ENCODE results near the gene RALGPS2.
"Not testable (repeated sequence)": the region's sequence is repeated elsewhere in the genome, so short reads cannot be mapped to it uniquely, and the experiment has no call there.

The RALGPS2 gene

DNA sequence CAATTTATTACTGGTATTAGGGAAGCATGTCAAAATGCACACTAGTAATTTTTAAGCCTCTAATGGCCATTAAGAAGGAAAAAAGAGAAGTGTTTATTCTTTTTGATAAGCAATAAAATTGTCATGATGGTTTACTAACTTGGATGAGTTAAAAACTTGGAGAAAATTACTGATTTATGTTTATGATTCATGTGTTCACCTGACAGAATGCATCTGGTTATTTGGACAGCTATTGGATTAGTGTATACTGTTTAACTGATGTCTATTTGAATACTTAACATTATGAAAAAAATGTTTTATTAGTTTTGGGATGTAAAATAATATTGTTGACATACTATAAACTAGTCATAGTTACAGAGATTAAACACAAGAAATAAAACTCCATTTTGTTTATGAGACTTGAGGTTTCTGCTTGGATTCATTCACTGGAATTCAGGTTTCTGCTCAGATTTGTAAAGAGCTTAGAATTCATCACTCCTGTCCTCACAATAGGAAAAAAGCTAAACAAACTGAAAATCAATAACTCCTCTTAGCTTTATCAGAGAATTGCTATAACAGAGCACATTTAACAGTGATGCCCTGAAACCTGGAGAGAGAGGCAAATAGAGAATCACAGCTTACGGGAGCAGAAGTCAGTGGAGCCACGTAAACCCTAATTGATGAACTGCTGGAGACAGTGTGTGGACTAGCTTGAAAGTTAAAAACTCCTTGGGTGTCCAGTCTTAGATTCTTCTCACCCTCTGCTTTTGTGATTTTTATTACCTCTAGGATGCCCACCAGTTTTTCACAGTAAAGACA lies 56.7 kb downstream of the RALGPS2 start:
- no peak for DNase-seq (ENCODE audit: low read depth, low spot score)

DNA sequence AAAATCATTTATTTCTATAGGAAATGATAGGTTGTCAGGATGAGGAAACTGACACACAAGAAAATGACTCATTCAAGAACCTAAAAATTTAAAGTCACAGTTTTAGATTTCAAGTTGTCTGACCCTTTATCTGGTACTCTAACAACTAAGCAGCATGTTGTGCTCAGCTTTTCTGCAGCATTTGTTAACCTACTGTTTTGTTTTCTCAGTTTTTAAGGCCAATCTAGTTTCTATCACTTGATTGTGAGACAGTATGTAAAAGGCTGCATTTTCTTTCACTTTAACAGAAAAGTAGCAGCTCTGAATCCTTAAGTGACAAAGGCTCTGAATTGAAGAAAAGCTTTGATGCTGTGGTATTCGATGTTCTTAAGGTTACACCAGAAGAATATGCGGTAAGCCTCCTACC lies 59.1 kb downstream of the RALGPS2 start:
- DNase-seq (ENCODE audit: low read depth, low spot score), result no peak

GRCh38 chr1:178792394-178792793 lies 67.3 kb downstream of the RALGPS2 start:
- DNase-seq (ENCODE audit: low read depth, low spot score), result no peak

- no peak for DNase-seq (ENCODE audit: low read depth, low spot score)
Observed at GRCh38 chr1:178796013-178796412, 71.0 kb downstream of the RALGPS2 start.

DNA sequence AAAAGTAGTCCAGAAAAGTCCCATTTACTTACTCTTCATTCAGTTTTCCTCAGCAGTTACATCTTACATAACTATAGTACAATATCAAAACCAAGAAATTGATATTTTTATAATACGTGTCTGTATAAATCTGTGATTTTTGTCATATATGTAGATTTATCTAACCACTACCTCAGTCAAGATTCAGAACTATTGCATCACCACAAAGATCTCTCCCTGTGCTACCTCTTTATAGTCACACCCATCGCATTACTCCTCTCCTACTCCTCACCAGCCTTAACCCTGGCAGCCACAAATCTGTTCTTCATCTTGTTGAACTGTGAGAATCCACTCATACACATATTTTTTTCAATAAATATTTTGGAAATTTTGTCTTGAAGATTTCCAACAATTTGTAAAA lies 72.5 kb downstream of the RALGPS2 start:
- no peak for DNase-seq (ENCODE audit: low read depth, low spot score)

DNA sequence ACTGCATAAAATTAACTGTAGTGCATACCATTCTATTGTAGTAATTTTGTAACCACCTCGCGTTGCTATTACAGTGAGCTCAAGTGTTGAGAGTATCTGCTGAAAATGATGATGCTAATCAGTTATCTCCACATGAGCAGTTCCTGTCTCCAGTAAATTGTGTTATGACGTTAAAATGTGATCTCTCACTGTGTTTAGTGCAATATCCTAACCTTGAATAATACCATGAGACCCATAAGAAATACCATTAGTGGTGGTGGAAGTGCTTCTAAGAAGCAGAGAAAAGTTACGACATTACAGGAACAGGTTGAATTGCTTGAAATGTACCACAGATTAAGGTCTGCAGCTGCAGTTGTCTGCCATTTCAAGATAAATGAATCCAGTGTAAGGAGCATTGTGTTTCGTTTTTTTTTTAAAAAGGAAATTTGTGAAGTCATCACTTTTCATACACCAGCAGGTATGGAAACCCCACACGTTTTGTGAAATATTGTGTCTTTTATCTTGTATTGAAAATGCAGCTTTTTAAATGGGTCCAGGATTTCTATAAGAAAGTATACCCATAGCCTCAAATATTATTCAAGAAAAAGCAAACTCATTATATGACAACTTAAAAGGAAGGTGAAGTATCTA lies 73.3 kb downstream of the RALGPS2 start:
- DNase-seq (ENCODE audit: low read depth, low spot score), result no peak

- no peak for DNase-seq (ENCODE audit: low read depth, low spot score)
Observed at GRCh38 chr1:178802873-178803272, 77.8 kb downstream of the RALGPS2 start.

GRCh38 chr1:178806665-178807300 lies 81.7 kb downstream of the RALGPS2 start:
- no peak for DNase-seq (ENCODE audit: low read depth, low spot score)

DNA sequence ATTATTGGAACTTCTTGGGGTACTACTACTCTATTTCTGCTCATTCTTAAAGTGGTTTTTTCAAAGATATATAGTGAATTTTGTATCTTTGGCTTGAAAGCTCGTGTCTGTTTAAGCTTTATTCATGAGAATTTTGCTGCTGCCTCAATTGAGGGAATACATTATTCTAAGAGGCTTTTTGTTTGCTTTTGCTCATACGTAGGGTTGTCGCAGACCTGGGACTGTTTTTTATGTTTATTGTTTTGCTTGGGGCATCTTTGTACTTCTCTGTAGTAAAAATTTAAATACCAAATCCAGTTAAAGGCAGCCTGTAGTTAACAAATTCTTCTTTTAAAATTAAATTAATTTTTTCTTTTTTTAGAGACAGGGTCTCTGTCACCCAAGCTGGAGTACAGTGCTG lies 83.5 kb downstream of the RALGPS2 start:
- DNase-seq (ENCODE audit: low read depth, low spot score), result no peak

DNA sequence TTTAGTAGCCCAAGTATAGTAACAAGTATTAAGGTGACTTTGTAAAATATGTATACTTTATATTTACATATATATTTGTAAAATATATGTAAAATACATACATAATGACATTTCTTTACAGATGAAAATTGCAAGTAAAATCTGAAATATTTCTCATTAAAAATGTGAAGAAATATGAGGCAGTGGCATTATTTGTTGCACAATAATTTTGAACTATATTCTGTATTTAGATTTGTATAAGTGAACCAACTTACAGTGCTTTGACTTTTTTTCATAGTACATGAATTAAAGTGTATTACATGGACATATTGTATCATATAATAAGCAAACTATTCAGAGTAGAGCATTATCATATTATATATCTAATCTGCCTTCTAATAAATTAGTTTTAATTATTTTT lies 85.5 kb downstream of the RALGPS2 start:
- no peak for DNase-seq (ENCODE audit: low read depth, low spot score)

- DNase-seq (ENCODE audit: low read depth, low spot score), result no peak
Observed at GRCh38 chr1:178818416-178818815, 93.4 kb downstream of the RALGPS2 start.

- no peak for DNase-seq (ENCODE audit: low read depth, low spot score)
Observed at GRCh38 chr1:178819123-178819522, 94.1 kb downstream of the RALGPS2 start.

DNA sequence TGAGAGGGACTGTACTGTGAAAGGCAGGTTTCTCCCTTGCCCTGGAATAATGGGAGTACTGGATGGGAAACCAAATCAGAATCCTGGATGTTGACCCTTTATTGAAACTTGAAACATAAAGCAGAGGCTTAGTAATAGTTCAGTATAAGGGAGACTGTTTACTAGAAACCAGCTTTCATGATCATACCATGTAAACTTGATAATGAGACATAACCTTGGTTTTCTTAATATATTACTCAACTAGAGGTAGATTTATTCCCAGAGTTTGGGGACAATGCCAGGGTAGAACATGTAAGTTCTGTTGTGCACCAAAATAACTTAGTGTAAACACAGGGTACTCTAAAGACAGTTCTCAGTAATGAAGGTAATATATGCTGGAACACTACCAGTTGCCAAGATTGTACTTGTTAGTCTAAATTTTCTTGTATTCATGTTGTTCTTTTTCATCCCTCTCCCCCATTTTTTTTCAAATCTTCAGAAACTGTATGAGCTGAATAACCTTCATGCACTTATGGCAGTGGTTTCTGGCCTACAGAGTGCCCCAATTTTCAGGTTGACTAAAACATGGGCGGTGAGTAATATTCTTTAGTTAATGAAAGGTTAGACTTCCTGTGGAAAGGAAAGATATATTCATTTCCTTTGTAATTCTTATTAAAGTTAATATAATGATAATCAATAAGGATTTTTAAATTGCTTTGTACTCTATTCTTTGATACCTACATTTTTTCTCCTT lies 96.3 kb downstream of the RALGPS2 start:
- DNase-seq (ENCODE audit: low read depth, low spot score), result no peak

GRCh38 chr1:178825167-178825566 lies 100.1 kb downstream of the RALGPS2 start:
- DNase-seq (ENCODE audit: low read depth, low spot score), result no peak

- DNase-seq (ENCODE audit: low read depth, low spot score), result no peak
Observed at GRCh38 chr1:178844436-178844835, 119.4 kb downstream of the RALGPS2 start.

GRCh38 chr1:178846306-178846705 lies 121.3 kb downstream of the RALGPS2 start:
- no peak for DNase-seq (ENCODE audit: low read depth, low spot score)

- no peak for DNase-seq (ENCODE audit: low read depth, low spot score)
Observed at GRCh38 chr1:178847396-178847849, 122.4 kb downstream of the RALGPS2 start.

- DNase-seq (ENCODE audit: low read depth, low spot score), result not testable (repeated sequence)
Observed at GRCh38 chr1:178847919-178848318, 122.9 kb downstream of the RALGPS2 start.

DNA sequence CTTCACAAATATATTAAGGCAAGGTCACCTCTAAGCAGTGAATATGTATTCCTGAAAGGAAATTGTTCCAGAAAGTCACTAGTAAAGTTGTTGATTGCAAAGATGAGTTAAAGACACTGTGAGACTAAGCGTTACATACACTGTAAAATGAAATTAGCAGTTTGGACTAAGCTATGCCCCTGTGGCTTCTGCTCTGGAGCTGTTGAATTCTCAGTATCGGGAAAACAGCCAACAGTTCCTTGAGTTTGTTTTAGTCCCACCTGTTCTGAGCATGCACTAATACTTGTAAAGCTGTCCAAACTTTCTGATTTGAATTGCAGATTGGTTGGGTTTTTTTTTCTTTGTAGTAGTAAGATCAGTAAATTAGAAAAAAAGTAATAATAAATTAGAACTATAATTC lies 124.9 kb downstream of the RALGPS2 start:
- DNase-seq (ENCODE audit: low read depth, low spot score), result no peak

GRCh38 chr1:178857126-178857525 lies 132.1 kb downstream of the RALGPS2 start:
- no peak for DNase-seq (ENCODE audit: low read depth, low spot score)

DNA sequence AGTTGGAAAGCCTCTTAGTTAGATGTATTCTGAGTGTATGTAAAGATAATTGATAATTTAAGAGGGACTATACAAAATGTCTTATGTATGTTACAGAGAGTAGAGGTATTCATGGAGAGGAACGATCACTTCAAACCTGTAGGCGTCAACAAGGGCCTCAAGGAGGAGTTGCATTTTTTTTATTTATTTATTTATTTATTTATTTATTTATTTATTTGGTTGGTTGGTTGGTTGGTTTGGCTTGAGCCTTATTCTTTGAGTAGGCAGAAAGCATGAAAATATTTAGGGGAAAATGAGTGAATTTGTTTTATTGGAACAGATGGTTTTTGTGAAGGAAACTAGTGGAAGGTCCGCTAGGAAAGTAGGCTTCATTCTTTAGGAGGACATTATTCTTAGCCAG lies 137.4 kb downstream of the RALGPS2 start:
- DNase-seq (ENCODE audit: low read depth, low spot score), result no peak

- no peak for DNase-seq (ENCODE audit: low read depth, low spot score)
Observed at GRCh38 chr1:178862864-178863263, 137.8 kb downstream of the RALGPS2 start.

Data from smooth muscle cell of the brain vasculature (primary cell).